HFF-Myc (cell line): ENCODE data around the gene PPM1L.

ENCODE experiments used
- DNase-seq: peaks from one replicate; pipeline ENCODE4 v3.0.0-alpha.2; 2011; ENCODE audit warnings: low read depth; ENCODE audit errors: extremely low read depth
- H3K4me3 ChIP-seq: replicated peaks from 2 replicates; pipeline ENCODE4 v1.5.1; 2011; ENCODE audit warnings: low read depth, mild to moderate bottlenecking, control low read depth, low read length
- CTCF ChIP-seq: IDR thresholded peaks from 2 replicates; pipeline ENCODE4 v1.5.1; 2012; ENCODE audit warnings: mild to moderate bottlenecking, low read depth, low read length, control low read depth; ENCODE audit errors: missing control alignments

Gene PPM1L

GRCh38 chr3:160806094-160806493 is 50.1 kb downstream of the PPM1L start:
- no peak overlapping the region for H3K4me3 ChIP-seq
- DNase-seq: no peak
- no peak for TF ChIP-seq CTCF

- H3K4me3 ChIP-seq: no peak overlapping the region
- no peak for DNase-seq
- no peak for TF ChIP-seq CTCF
Observed at GRCh38 chr3:160806686-160807085, 50.7 kb downstream of the PPM1L start.

- no peak for TF ChIP-seq CTCF
- no peak overlapping the region for H3K4me3 ChIP-seq
- DNase-seq: no peak
Observed at GRCh38 chr3:160808838-160809237, 52.8 kb downstream of the PPM1L start.

- DNase-seq: no peak
- H3K4me3 ChIP-seq: no peak overlapping the region
- no peak for TF ChIP-seq CTCF
Observed at GRCh38 chr3:160809453-160809852, 53.4 kb downstream of the PPM1L start.

- no peak for DNase-seq
- TF ChIP-seq CTCF: no peak
- no peak overlapping the region for H3K4me3 ChIP-seq
Observed at GRCh38 chr3:160810362-160811236, 54.6 kb downstream of the PPM1L start.

GRCh38 chr3:160811237-160811548 is 55.2 kb downstream of the PPM1L start:
- H3K4me3 ChIP-seq: no peak overlapping the region
- no peak for DNase-seq
- no peak for TF ChIP-seq CTCF

GRCh38 chr3:160812304-160812703 is 56.3 kb downstream of the PPM1L start:
- no peak overlapping the region for H3K4me3 ChIP-seq
- no peak for TF ChIP-seq CTCF
- no peak for DNase-seq
